HEK293 (cell line): ENCODE data around the gene CACNA1H.

Source experiments
- CTCF ChIA-PET: fragments of 350-600 bp; formaldehyde crosslinking; extraction: SDS; loops from one replicate; lab custom pipeline; 2021; ENCODE audit warnings: antibody characterized with exemption; lab: Yijun Ruan, JAX
- POLR2A ChIA-PET: fragments of 300-600 bp; formaldehyde crosslinking; extraction: SDS; loops from one replicate; lab custom pipeline; 2020; ENCODE audit warnings: antibody characterized with exemption, inconsistent platforms; lab: Yijun Ruan, JAX
- H3K27ac ChIP-seq: fragments of 200-500 bp; sonication (Bioruptor generic); 2 replicates; pipeline ENCODE4 v1.5.1; 2014; ENCODE audit warnings: low read depth, low read length, control low read depth, inconsistent platforms; ENCODE audit errors: extremely low read depth
- H3K36me3 ChIP-seq, 2 experiments: fragments of 200-500 bp in 1 of 2; sonication (Bioruptor generic) in 1 of 2; 1 replicate in 1 of 2; 2 replicates in 1 of 2; pipeline ENCODE4 v1.5.1; 2014 to 2017; ENCODE audit warnings: inconsistent platforms in 2 of 2, low read length in 2 of 2; ENCODE audit not compliant: control insufficient read depth in 2 of 2, insufficient read depth in 1 of 2
- H3K4me1 ChIP-seq: fragments of 200-500 bp; sonication (Bioruptor generic); 2 replicates; pipeline ENCODE4 v1.5.1; 2014; ENCODE audit warnings: mild to moderate bottlenecking, low read length, inconsistent platforms; ENCODE audit not compliant: control insufficient read depth, insufficient read depth
- H3K4me3 ChIP-seq: 2 replicates; pipeline ENCODE4 v1.5.1; 2011; ENCODE audit warnings: low read depth, mild to moderate bottlenecking, control low read depth, low read length, moderate library complexity
- H3K9me3 ChIP-seq: fragments of 200-500 bp; sonication (Bioruptor generic); 2 replicates; pipeline ENCODE4 v1.5.1; 2014; ENCODE audit warnings: low read depth, low read length, inconsistent platforms; ENCODE audit not compliant: control insufficient read depth, insufficient read depth
- KLF1 ChIP-seq: fragments of 450-650 bp; formaldehyde crosslinking; IDR thresholded peaks from 2 replicates; pipeline ENCODE4 v1.5.1; 2016; ENCODE audit warnings: missing biosample characterization, missing genetic modification characterization
- ZBTB1 ChIP-seq: fragments of 450-650 bp; formaldehyde crosslinking; IDR thresholded peaks from 2 replicates; pipeline ENCODE4 v1.5.1; 2016; ENCODE audit warnings: missing biosample characterization, missing genetic modification characterization
- ZIC2 ChIP-seq: fragments of 450-650 bp; formaldehyde crosslinking; IDR thresholded peaks from 2 replicates; pipeline ENCODE4 v1.5.1; 2016; ENCODE audit warnings: missing biosample characterization, missing genetic modification characterization
- ZNF211 ChIP-seq: fragments of 450-650 bp; formaldehyde crosslinking; IDR thresholded peaks from 2 replicates; pipeline ENCODE4 v1.5.1; 2016; ENCODE audit warnings: low read depth, missing biosample characterization, missing genetic modification characterization
- ZNF549 ChIP-seq: fragments of 450-650 bp; IDR thresholded peaks from 2 replicates; pipeline ENCODE4 v1.5.1; 2018; ENCODE audit warnings: missing biosample characterization, missing genetic modification characterization, mild to moderate bottlenecking, inconsistent platforms, moderate library complexity
- ZNF600 ChIP-seq: fragments of 450-650 bp; formaldehyde crosslinking; IDR thresholded peaks from 2 replicates; pipeline ENCODE4 v1.5.1; 2016; ENCODE audit warnings: missing biosample characterization, missing genetic modification characterization
- ZNF623 ChIP-seq: fragments of 450-650 bp; formaldehyde crosslinking; IDR thresholded peaks from 2 replicates; pipeline ENCODE4 v1.5.1; 2016; ENCODE audit warnings: missing biosample characterization, missing genetic modification characterization
- ZNF701 ChIP-seq: fragments of 450-650 bp; formaldehyde crosslinking; IDR thresholded peaks from 2 replicates; pipeline ENCODE4 v1.5.1; 2016; ENCODE audit warnings: missing biosample characterization, missing genetic modification characterization
- ZNF792 ChIP-seq: fragments of 450-650 bp; formaldehyde crosslinking; IDR thresholded peaks from 2 replicates; pipeline ENCODE4 v1.5.1; 2016; ENCODE audit warnings: missing biosample characterization, missing genetic modification characterization
- TF ChIP-seq, protein P1 (sequence below): fragments of 450-650 bp; IDR thresholded peaks from 2 replicates; pipeline ENCODE4 v1.5.1; 2018; ENCODE audit warnings: missing biosample characterization, missing genetic modification characterization

Gene CACNA1H

DNA sequence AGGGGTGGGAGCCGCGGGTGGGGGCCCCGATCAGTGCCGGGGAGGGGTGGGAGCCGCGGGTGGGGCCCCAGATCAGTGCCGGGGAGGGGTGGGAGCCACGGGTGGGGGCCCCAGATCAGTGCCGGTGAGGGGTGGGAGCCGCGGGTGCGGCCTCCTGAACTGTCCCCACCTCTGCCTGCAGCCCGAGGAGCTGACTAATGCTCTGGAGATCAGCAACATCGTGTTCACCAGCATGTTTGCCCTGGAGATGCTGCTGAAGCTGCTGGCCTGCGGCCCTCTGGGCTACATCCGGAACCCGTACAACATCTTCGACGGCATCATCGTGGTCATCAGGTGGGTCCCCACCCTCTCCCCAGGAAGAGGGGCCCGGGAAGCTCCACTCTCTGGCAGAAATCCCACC is 52.0 kb downstream of the CACNA1H start:
- no peak overlapping the region for H3K27ac ChIP-seq
- ChIA-PET POLR2A (no interaction called here), CTCF (interaction anchor here (1.1 kb wide), 1 partner anchor 9 kb away, joined by 4 read pairs; no protein-coding TSS in a partner anchor)
- H3K9me3 ChIP-seq, result no peaks in the 10 kb centered on the region
- no peaks in the 10 kb centered on the region for H3K4me1 ChIP-seq
- TF ChIP-seq ZNF623 (tag by site-specific recombination), result no peak
- peak; percentile 52 for TF ChIP-seq KLF1 (tag by site-specific recombination)
- peaks cover 0 to 10% of the 10 kb centered on the region in 2 experiments; a peak in 1 of 3 replicates for H3K36me3 ChIP-seq
- H3K4me3 ChIP-seq, result no peak overlapping the region

DNA sequence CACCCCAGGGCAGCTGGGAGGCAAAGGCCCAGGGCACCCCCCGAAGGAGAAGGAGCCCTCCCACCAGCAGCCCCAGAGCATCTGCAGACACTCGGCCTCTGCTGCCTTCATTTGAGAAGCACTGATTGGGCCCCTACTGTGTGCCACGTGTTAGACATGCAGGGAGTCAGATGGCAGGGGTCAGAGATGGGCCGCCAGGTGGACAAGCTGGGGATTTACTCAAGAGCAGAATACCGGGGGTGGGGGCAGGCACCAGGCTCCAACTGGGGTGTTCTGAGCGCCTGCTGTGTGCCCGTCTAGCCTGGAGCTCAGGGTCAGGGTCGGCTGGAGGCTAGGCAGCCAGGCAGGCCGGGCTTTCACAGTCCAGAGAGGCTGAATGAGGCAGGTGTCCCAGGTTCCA is 53.4 kb downstream of the CACNA1H start:
- H3K36me3 ChIP-seq, result peaks cover 0 to 12% of the 10 kb centered on the region in 2 experiments; a peak in 1 of 3 replicates
- no peaks in the 10 kb centered on the region for H3K9me3 ChIP-seq
- peak; percentile 50 for TF ChIP-seq ZIC2 (tag by site-specific recombination)
- TF ChIP-seq ZNF792 (tag by site-specific recombination), result no peak
- TF ChIP-seq, all 188 proteins: peak for 1
- ChIA-PET POLR2A (no interaction called here), CTCF (interaction anchor here (0.6 to 1.1 kb wide), 2 partner anchors 10 to 513 kb away, joined by 3 to 4 read pairs; no protein-coding TSS in a partner anchor)
- no peak overlapping the region for H3K4me3 ChIP-seq
- no peaks in the 10 kb centered on the region for H3K4me1 ChIP-seq
- H3K27ac ChIP-seq, result no peak overlapping the region

DNA sequence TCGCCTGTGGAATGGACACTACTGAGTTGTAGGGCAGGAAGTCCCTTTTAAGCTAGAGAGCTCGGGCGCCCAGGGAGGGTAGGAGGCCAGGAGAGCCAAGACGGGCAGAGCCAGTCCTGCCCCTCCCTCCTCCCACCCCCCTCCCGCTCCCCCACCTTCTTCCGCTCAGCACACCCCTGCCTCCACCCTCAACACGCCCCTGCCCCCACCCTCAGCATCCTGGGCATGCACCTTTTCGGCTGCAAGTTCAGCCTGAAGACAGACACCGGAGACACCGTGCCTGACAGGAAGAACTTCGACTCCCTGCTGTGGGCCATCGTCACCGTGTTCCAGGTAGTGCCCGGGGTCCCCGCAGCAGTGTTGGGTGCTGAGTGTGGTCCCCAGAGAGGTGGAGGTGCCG is 53.9 kb downstream of the CACNA1H start:
- H3K36me3 ChIP-seq, result peaks cover 0 to 13% of the 10 kb centered on the region in 2 experiments; a peak in 1 of 3 replicates
- CTCF ChIA-PET, result no interaction called here

DNA sequence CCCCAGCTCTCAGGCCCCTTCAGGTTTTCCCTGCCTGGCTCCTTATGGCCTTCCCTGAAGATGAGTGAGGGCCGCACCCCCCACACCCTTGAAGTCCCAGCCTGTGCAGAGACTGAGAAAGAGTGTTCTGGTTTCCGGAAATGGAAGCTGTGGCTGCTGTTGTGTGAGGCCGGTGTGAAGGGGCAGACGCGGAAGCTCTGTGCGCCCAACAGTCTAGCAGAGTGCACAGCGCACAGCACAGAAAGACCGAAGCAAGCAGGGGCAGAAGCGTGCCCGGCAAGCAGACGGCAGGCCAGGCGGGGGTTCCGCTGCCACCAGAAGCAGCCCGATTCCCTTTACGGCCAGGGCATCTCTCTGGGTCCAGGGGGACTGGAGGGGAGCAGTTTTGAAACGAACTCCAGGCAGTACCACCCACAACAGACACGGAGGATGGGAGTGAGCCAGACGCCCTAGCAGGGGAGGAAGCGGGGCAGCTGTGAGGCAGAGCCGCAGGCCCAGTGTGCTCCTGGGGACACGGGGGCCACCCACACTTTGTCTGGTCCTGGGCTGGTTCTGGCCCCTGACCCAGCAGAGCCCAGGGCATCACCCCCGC is 55.4 kb downstream of the CACNA1H start:
- CTCF ChIA-PET, result no interaction called here
- peak; percentile 63; the same call in 1 of the 2 replicates for TF ChIP-seq ZNF600 (tag by site-specific recombination)
- TF ChIP-seq ZNF549 (tag by site-specific recombination), result no peak
- Histone ChIP-seq H3K9me3 (no peaks in the 10 kb centered on the region), H3K27ac (no peak overlapping the region), H3K36me3 (peaks cover 0 to 15% of the 10 kb centered on the region in 2 experiments; a peak in 1 of 3 replicates), H3K4me1 (no peaks in the 10 kb centered on the region), H3K4me3 (no peak overlapping the region)
- POLR2A ChIA-PET, result no interaction called here

More for the DNA sequence above, 53.9 kb downstream of the CACNA1H start:
- POLR2A ChIA-PET, result no interaction called here
- Histone ChIP-seq H3K27ac (no peak overlapping the region), H3K9me3 (no peaks in the 10 kb centered on the region), H3K4me3 (no peak overlapping the region), H3K4me1 (no peaks in the 10 kb centered on the region)
- TF ChIP-seq ZBTB1, result no peak
- peak; percentile 77 for TF ChIP-seq KLF1 (tag by site-specific recombination)

DNA sequence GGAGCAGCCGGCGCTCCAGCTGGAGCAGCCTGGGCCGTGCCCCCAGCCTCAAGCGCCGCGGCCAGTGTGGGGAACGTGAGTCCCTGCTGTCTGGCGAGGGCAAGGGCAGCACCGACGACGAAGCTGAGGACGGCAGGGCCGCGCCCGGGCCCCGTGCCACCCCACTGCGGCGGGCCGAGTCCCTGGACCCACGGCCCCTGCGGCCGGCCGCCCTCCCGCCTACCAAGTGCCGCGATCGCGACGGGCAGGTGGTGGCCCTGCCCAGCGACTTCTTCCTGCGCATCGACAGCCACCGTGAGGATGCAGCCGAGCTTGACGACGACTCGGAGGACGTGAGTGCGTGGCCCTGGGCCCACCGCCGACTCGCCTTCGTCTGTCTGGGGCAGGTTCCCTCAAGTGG is 56.2 kb downstream of the CACNA1H start:
- TF ChIP-seq ZNF701 (tag by site-specific recombination), result no peak
- TF ChIP-seq, all 188 proteins: peak for 0
- Histone ChIP-seq H3K4me1 (no peaks in the 10 kb centered on the region), H3K27ac (no peak overlapping the region), H3K36me3 (peaks cover 0 to 15% of the 10 kb centered on the region in 2 experiments; a peak in 1 of 3 replicates), H3K9me3 (no peaks in the 10 kb centered on the region), H3K4me3 (no peak overlapping the region)
- ChIA-PET POLR2A (no interaction called here), CTCF (interaction anchor here (0.6 kb wide), 1 partner anchor 77 kb away, joined by 3 read pairs; no protein-coding TSS in a partner anchor)

DNA sequence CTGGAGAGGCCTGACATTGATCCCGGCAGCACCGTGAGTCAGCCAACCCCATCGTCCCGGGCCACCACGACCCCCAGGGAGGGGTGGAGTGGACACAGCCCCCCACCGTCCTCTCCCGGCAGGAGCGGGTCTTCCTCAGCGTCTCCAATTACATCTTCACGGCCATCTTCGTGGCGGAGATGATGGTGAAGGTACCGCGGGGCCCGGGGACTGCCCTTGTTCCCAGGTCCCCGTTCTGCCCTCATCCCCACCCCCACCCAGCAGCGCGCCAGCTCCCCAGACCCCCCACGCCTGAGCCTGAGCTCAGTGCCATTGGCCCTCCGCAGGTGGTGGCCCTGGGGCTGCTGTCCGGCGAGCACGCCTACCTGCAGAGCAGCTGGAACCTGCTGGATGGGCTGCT is 57.6 kb downstream of the CACNA1H start:
- POLR2A ChIA-PET, result no interaction called here
- Histone ChIP-seq H3K9me3 (no peaks in the 10 kb centered on the region), H3K27ac (no peak overlapping the region), H3K36me3 (peaks cover 0 to 11% of the 10 kb centered on the region in 2 experiments; a peak in 1 of 3 replicates), H3K4me3 (no peak overlapping the region), H3K4me1 (no peaks in the 10 kb centered on the region)
- CTCF ChIA-PET, result no interaction called here
- no peak for TF ChIP-seq ZNF211 (tag by site-specific recombination)
- TF ChIP-seq, protein P1, sequence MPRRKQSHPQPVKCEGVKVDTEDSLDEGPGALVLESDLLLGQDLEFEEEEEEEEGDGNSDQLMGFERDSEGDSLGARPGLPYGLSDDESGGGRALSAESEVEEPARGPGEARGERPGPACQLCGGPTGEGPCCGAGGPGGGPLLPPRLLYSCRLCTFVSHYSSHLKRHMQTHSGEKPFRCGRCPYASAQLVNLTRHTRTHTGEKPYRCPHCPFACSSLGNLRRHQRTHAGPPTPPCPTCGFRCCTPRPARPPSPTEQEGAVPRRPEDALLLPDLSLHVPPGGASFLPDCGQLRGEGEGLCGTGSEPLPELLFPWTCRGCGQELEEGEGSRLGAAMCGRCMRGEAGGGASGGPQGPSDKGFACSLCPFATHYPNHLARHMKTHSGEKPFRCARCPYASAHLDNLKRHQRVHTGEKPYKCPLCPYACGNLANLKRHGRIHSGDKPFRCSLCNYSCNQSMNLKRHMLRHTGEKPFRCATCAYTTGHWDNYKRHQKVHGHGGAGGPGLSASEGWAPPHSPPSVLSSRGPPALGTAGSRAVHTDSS (tag by site-specific recombination), result 0 out of 2 replicates have a peak, but pooled peaks have one; percentile 28
